ENCODE data around the gene WRAP53.

WRAP53 gene

GRCh38 chr17:7707446-7707845, 19.2 kb downstream of the WRAP53 start:
- no peak for FAIRE-seq
- no peak for DNase-seq (ENCODE audit: insufficient read length, low spot score)

GRCh38 chr17:7707858-7708750, 19.8 kb downstream of the WRAP53 start:
- DNase-seq (ENCODE audit: insufficient read length, low spot score) = no peak

GRCh38 chr17:7709031-7709430, 20.8 kb downstream of the WRAP53 start:
- FAIRE-seq (no peak), DNase-seq (ENCODE audit: insufficient read length, low spot score) (no peak)

More at GRCh38 chr17:7707858-7708750, 19.8 kb downstream of the WRAP53 start:
- no peak for FAIRE-seq

GRCh38 chr17:7710301-7710700, 22.0 kb downstream of the WRAP53 start:
- DNase-seq (ENCODE audit: insufficient read length, low spot score) (no peak), FAIRE-seq (peak; percentile 26)

- no peak for DNase-seq (ENCODE audit: insufficient read length, low spot score)
- no peak for FAIRE-seq
These were observed 22.9 kb downstream of the WRAP53 start for GRCh38 chr17:7711051-7711755.

DNA sequence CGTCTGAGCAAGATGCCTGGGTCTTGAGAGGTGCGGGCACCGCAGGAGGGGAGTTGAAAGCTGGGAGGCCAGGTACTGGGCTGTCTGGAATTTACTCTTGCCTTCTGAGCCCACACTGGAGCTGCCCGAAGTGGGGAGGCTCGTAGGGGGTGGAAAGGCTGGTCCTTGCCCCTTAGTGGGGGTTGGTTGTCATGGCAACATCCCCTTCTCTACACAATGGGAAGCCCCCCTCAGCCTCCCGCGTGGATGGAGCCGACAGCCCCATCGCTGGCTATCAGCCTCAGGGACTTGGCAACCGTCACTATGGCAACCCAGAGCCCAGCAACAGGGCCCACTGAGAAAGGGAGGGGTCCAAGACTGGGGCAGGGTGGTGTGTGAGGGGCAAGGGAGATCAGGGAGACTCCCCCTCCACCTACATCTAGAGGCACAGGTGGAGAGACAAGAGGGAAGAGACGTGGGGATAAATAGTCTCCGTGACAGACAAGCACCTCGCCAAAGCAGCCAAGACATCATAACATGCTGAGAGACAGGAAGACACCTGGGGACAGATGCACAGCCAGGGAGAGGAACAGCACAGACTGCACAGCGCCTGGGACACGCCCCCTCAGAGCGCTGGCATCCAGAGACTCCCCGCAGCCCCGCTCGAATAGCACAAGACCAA, 24.0 kb downstream of the WRAP53 start:
- FAIRE-seq (no peak), DNase-seq (ENCODE audit: insufficient read length, low spot score) (no peak)

GRCh38 chr17:7713782-7714181, 25.5 kb downstream of the WRAP53 start:
- FAIRE-seq (no peak), DNase-seq (ENCODE audit: insufficient read length, low spot score) (no peak)

DNA sequence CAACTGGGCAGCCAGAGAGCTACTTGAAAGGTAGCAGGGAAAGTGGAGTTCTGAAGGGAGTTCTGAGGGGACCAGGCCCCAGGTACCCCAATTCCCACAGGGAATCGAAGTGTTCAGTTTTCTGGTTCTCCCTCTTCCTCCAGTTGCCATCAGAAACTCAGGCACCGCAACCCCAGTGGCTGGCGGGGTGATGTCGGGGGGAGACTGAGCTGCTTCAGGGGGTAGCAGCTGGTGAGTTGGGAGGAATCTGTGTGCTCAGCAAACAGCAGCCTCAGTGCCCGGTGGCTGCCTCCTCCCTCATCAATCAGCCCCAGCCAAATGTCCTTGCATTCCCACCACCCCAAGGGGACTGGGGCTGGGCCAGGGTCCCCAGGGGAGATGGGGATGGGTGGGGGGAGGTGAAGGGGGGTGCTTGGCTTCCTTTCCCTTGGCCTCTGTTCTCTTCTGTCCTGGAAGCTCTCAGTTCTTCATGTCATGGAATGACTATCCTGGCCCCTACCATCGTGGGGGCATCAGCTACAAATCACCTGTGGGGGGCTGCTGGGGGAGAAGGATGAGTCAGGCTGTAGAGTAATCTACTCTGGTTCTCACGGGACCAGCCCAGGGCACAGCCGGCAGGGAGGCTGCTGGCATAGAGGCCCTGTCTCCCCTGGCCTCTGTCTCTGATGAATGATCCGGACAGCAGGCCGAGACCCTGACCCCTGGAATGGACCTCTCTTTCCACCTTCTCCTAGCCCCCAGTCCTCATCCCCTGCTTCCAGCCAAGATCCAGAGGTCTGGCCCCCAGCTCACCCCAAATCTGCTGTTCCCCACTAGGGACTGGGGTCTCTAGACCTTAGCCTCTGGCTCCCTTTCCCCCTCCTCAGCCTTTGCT, 26.7 kb downstream of the WRAP53 start:
- DNase-seq (ENCODE audit: insufficient read length, low spot score) (no peak), FAIRE-seq (no peak)

- DNase-seq (ENCODE audit: insufficient read length, low spot score) (no peak), FAIRE-seq (peak; percentile 36)
These were observed 27.9 kb downstream of the WRAP53 start for GRCh38 chr17:7715936-7716886.

GRCh38 chr17:7716901-7717755, 28.9 kb downstream of the WRAP53 start, which contains the start of gene DNAH2:
Gene DNAH2, plus strand, starts transcription at chr17:7717744. Its CDS starts 1,991 bp downstream, at chr17:7719735.
- FAIRE-seq (peak; percentile 89), DNase-seq (ENCODE audit: insufficient read length, low spot score) (peak; percentile 91)

GRCh38 chr17:7717756-7718350, 29.6 kb downstream of the WRAP53 start:
- no peak for FAIRE-seq
- no peak for DNase-seq (ENCODE audit: insufficient read length, low spot score)

DNA sequence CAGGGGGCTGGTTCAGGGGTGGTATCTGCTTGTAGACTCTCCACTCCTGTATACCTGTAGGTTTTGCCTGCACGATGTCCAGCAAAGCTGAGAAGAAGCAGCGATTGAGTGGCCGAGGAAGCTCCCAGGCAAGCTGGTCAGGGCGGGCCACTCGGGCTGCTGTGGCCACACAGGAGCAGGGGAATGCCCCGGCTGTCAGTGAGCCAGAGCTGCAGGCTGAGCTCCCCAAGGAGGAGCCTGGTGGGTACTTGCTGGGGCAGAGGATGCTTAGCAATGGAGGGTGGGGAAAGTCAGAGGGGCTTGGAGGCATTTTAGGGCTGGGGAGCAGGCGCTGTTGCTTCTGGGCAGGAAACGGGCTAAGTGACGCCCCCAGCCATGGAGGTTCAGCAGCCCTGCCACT, 31.4 kb downstream of the WRAP53 start:
- FAIRE-seq (no peak), DNase-seq (ENCODE audit: insufficient read length, low spot score) (no peak)

DNA sequence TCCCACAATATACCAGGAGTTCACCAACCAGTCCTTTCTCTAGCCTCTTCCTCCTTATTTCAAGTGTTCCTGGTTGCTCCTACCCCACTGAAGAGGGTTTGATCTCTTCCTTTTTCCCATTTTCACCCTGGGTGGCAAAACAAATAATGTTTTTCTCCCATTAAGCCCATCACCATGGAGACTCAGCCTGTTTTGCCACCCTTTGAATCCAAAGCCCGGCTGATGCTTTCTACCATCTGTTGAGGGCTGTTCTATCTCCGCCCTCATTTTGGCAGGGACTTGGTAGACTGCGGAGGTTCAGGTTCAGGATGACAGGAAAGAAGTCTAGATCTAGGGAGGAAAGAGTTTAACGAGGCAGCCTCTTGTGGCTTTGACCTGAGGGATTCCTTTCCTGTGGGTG, 31.8 kb downstream of the WRAP53 start:
- FAIRE-seq = no peak
- no peak for DNase-seq (ENCODE audit: insufficient read length, low spot score)

- no peak for FAIRE-seq
- DNase-seq (ENCODE audit: insufficient read length, low spot score) = no peak
These were observed 33.3 kb downstream of the WRAP53 start for GRCh38 chr17:7721612-7722011.

DNA sequence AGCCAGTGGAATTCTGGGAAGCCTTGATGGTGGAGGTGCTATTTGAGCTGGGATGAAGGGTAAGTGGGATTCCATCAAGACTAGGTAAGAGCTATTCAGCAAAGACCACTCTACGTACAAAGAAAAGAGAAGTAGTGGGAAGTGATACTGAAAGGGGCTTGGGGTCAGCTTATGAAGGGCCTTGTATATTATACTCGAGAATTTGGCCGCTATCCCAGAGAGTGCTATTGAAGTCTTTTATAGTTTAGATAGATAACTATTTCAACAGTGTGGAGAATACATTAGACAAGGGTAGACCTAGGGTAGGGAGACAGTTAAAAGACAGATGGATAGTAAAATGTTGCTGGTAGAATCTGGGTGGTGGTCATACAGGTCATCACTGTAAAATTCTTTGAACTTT, 39.6 kb downstream of the WRAP53 start:
- DNase-seq (ENCODE audit: insufficient read length, low spot score) (no peak), FAIRE-seq (no peak)

DNA sequence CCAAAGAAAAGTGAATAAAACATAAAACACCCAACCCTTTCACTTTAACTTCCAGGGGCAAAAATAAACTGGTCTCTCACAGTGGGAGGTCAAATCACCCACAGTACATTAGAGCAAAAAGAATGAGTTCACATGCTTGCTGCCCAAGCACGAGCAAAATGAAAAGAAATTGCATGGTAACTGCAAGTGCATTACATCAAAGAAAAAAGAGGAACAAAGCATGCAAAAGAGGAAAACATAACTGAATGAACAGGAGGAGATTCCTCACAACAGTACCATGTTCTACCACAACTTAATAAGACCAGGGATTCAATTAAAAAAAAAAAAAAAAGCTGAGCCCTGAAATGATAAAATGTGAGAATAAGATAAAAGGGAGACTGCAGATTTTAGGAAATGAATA, 41.5 kb downstream of the WRAP53 start:
- FAIRE-seq (no peak), DNase-seq (ENCODE audit: insufficient read length, low spot score) (no peak)

DNA sequence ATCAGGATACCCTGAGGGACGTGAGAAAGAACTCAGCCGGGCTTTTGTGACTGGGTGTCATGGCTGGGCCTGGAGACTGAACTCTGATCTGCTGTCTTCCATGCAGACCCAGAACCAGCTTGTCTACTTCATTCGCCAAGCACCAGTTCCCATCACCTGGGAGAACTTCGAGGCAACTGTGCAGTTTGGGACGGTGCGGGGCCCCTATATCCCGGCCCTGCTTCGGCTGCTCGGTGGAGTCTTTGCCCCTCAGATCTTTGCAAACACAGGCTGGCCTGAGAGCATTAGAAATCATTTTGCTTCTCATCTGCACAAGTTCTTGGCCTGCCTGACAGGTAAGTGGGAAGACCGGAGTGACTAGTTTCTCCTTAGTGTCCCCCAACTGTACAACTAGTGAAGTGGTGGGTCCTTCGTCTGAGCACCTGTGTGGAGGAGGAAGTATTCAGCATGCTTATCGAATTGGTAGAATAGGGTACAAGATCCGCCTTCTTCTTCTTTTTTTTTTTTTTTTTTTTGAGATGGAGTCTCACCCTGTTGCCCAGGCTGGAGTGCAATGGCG, 44.8 kb downstream of the WRAP53 start:
- FAIRE-seq = no peak

GRCh38 chr17:7737601-7738000, 49.3 kb downstream of the WRAP53 start:
- no peak for FAIRE-seq

More for the DNA sequence above, 44.8 kb downstream of the WRAP53 start:
- DNase-seq (ENCODE audit: insufficient read length, low spot score) = no peak

More at GRCh38 chr17:7737601-7738000, 49.3 kb downstream of the WRAP53 start:
- DNase-seq (ENCODE audit: insufficient read length, low spot score) = no peak
